Mammary epithelial cell (primary cell): ENCODE data around the gene VPS54.

ENCODE experiments used
- EZH2 ChIP-seq: IDR thresholded peaks from 2 replicates; pipeline ENCODE4 v1.6.1; 2012; ENCODE audit warnings: low read length, inconsistent platforms, borderline replicate concordance
- TF ChIP-seq, protein P1 (sequence below), 2 donors: IDR thresholded peaks in 1 of 2; conservative IDR thresholded peaks in 1 of 2; 2 replicates each; pipeline ENCODE4 v1.5.1; 2011 to 2012; ENCODE audit warnings: inconsistent platforms in 2 of 2, low read length in 2 of 2, mild to moderate bottlenecking in 2 of 2, control low read depth in 1 of 2, low read depth in 1 of 2; ENCODE audit not compliant: insufficient read depth in 1 of 2; ENCODE audit errors: extremely low read depth in 1 of 2

DNA sequence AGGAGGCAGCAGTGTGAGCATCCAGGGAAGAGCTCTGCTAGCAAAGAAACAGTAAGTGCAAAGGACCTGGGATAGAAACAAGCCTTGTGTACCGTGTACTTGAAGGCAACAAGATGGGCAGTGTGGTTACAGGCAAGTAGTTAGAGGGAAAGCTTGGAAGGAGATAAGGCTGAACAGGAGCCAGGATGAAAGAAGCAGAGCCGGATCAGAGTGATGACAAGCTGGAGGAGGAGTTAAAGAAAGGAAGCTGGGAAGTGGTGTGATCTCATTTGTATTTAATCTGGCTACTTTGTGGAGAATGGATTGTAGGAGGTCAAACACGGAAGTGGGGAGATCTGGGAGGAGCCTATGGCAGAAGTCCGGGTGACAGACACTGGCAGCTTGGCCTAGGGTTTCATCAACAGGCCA is 44.7 kb upstream of the VPS54 start:
- TF ChIP-seq, protein P1, sequence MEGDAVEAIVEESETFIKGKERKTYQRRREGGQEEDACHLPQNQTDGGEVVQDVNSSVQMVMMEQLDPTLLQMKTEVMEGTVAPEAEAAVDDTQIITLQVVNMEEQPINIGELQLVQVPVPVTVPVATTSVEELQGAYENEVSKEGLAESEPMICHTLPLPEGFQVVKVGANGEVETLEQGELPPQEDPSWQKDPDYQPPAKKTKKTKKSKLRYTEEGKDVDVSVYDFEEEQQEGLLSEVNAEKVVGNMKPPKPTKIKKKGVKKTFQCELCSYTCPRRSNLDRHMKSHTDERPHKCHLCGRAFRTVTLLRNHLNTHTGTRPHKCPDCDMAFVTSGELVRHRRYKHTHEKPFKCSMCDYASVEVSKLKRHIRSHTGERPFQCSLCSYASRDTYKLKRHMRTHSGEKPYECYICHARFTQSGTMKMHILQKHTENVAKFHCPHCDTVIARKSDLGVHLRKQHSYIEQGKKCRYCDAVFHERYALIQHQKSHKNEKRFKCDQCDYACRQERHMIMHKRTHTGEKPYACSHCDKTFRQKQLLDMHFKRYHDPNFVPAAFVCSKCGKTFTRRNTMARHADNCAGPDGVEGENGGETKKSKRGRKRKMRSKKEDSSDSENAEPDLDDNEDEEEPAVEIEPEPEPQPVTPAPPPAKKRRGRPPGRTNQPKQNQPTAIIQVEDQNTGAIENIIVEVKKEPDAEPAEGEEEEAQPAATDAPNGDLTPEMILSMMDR (conservative IDR thresholded peaks at IDR 0.05 in 1 of 2, IDR thresholded peaks at IDR 0.05 in 1 of 2; ENCODE audit: extremely low read depth in 1 of 2, insufficient read depth in 1 of 2, low read depth in 1 of 2, low read length in 2 of 2) = no peak
- TF ChIP-seq EZH2 = no peak
